PC-3 (cell line): ENCODE data around the gene SLC25A21. TPM values are rescaled to one million over a fixed set of nuclear protein-coding genes. Genes with fewer than 3 reads are reported as not detected.

Experiments
- ATAC-seq: fragments of 200-7000 bp; cut with Tn5 transposase; 2 replicates; pipeline ENCODE4 v1.9.1; 2020; ENCODE audit warnings: mild to moderate bottlenecking, moderate library complexity
- BruUV-seq: library from RNA; stranded (reverse); fragments of 400-500 nt; replicated peaks from 2 replicates; lab custom pipeline; 2021; lab: Mats Ljungman, UMichigan
- CTCF ChIA-PET: fragments of 300-600 bp; sonication (Branson Sonifier 250); formaldehyde crosslinking; loops from one replicate; lab custom pipeline; 2022; ENCODE audit warnings: antibody characterized with exemption; lab: Charles Lee
- POLR2A ChIA-PET: fragments of 300-600 bp; sonication (Branson Sonifier 250); formaldehyde crosslinking; loops from one replicate; lab custom pipeline; 2022; ENCODE audit warnings: antibody characterized with exemption; ENCODE audit not compliant: unreplicated experiment; lab: Charles Lee
- DNase-seq: peaks from one replicate; pipeline ENCODE4 v3.0.0-alpha.2; 2015
- H2AFZ ChIP-seq: fragments of 300-600 bp; sonication (generic); 2 replicates; pipeline ENCODE4 v1.6.0; 2016; ENCODE audit warnings: antibody characterized with exemption, low read length
- H3F3A ChIP-seq: fragments of 300-600 bp; sonication (generic); one replicate; pipeline ENCODE4 v1.6.0; 2017; ENCODE audit warnings: antibody characterized with exemption, low read length, control low read depth, mild to moderate bottlenecking; ENCODE audit not compliant: unreplicated experiment
- H3K27ac ChIP-seq: fragments of 300-600 bp; sonication (generic); 2 replicates; pipeline ENCODE4 v1.5.1; 2016; ENCODE audit warnings: mild to moderate bottlenecking, low read length
- H3K27me3 ChIP-seq: fragments of 300-600 bp; sonication (generic); 2 replicates; pipeline ENCODE4 v1.6.1; 2016; ENCODE audit warnings: low read length, mixed read lengths
- H3K36me3 ChIP-seq: fragments of 300-600 bp; sonication (generic); 2 replicates; pipeline ENCODE4 v1.6.1; 2016; ENCODE audit warnings: low read depth, mixed run types, low read length, mixed read lengths
- H3K4me1 ChIP-seq: fragments of 300-600 bp; sonication (generic); 2 replicates; pipeline ENCODE4 v1.5.1; 2016; ENCODE audit warnings: low read length; ENCODE audit not compliant: insufficient read depth
- H3K4me2 ChIP-seq: fragments of 300-600 bp; sonication (generic); 2 replicates; pipeline ENCODE4 v1.6.0; 2016; ENCODE audit warnings: low read length
- H3K4me3 ChIP-seq: fragments of 300-600 bp; sonication (generic); 2 replicates; pipeline ENCODE4 v1.5.1; 2016; ENCODE audit warnings: mild to moderate bottlenecking, low read length, mixed read lengths
- H3K79me2 ChIP-seq: fragments of 300-600 bp; sonication (generic); 2 replicates; pipeline ENCODE4 v1.6.1; 2017; ENCODE audit warnings: low read length, mixed read lengths
- H3K9ac ChIP-seq: fragments of 300-600 bp; sonication (generic); 2 replicates; pipeline ENCODE4 v1.6.0; 2016; ENCODE audit warnings: mild to moderate bottlenecking, low read length
- H3K9me2 ChIP-seq: fragments of 300-600 bp; sonication (generic); replicated peaks from 2 replicates; pipeline ENCODE4 v1.6.1; 2016; ENCODE audit warnings: mixed run types, low read length, mixed read lengths
- H3K9me3 ChIP-seq: fragments of 300-600 bp; sonication (generic); 2 replicates; pipeline ENCODE4 v1.6.1; 2016; ENCODE audit warnings: low read length, mixed read lengths
- H4K20me1 ChIP-seq: fragments of 300-600 bp; sonication (generic); 2 replicates; pipeline ENCODE4 v1.6.1; 2016; ENCODE audit warnings: low read length, mixed read lengths
- CTCF ChIP-seq: fragments of 300-600 bp; sonication (generic); conservative IDR thresholded peaks from 2 replicates; pipeline ENCODE4 v1.5.1; 2017; ENCODE audit warnings: antibody characterized with exemption, low read depth, mild to moderate bottlenecking, low read length
- EZH2 ChIP-seq: fragments of 300-600 bp; sonication (generic); IDR thresholded peaks from one replicate; pipeline ENCODE4 v1.6.1; 2017; ENCODE audit warnings: antibody characterized with exemption, mild to moderate bottlenecking, low read length; ENCODE audit not compliant: unreplicated experiment
- EZH2phosphoT487 ChIP-seq: fragments of 300-600 bp; sonication (generic); IDR thresholded peaks from 2 replicates; pipeline ENCODE4 v1.6.1; 2018; ENCODE audit warnings: mild to moderate bottlenecking, antibody characterized with exemption, low read length, borderline replicate concordance
- intact Hi-C: fragments of 100-400 bp; cut with micrococcal nuclease; formaldehyde crosslinking; loops from 2 replicates; pipeline ENCODE4 v1.9.0; 2023
- total RNA-seq: library from RNA; depleted of rRNA; stranded (reverse); fragments of >200 nt; gene quantifications from 2 replicates; pipeline ENCODE4 v1.2.3, GENCODE V29; 2014

The SLC25A21 gene
- total RNA-seq, 1 experiment from 2014 or later: 0.87 TPM

GRCh38 chr14:36751920-36752319 is 420.5 kb downstream of the SLC25A21 start:
- CTCF ChIA-PET: interaction anchor here (0.6 kb wide), 1 partner anchor 186 kb away, joined by 3 read pairs; no protein-coding TSS in a partner anchor
- no TSS peak for BruUV-seq
- H3K9me2 ChIP-seq: no peaks in the 10 kb centered on the region

GRCh38 chr14:36751106-36751505 is 421.3 kb downstream of the SLC25A21 start:
- Histone ChIP-seq H2AFZ (no peak overlapping the region), H3K4me2 (peak overlapping the region; percentile 41), H3K9me2 (no peaks in the 10 kb centered on the region), H3K27ac (no peak overlapping the region), H4K20me1 (no peaks in the 10 kb centered on the region), H3K36me3 (no peaks in the 10 kb centered on the region), H3K79me2 (no peaks in the 10 kb centered on the region), H3K9ac (no peak overlapping the region), H3K4me3 (no peak overlapping the region), H3K4me1 (peaks cover 18% of the 10 kb centered on the region), H3F3A (no peaks in the 10 kb centered on the region), H3K9me3 (no peaks in the 10 kb centered on the region), H3K27me3 (no peaks in the 10 kb centered on the region)
- ChIA-PET CTCF (no interaction called here), POLR2A (no interaction called here)
- peak; percentile 68 for ATAC-seq
- no TSS peak for BruUV-seq
- peak; percentile 72 for DNase-seq
- intact Hi-C loops: no loop called here
- TF ChIP-seq EZH2 (no peak), EZH2phosphoT487 (no peak), CTCF (no peak)

More at GRCh38 chr14:36751920-36752319, 420.5 kb downstream of the SLC25A21 start:
- Histone ChIP-seq H3K9ac (no peak overlapping the region), H3F3A (no peaks in the 10 kb centered on the region), H3K4me3 (no peak overlapping the region), H2AFZ (no peak overlapping the region), H3K79me2 (no peaks in the 10 kb centered on the region), H3K4me2 (0 out of 2 replicates have a peak overlapping the region, but pooled peaks have one; percentile 41), H3K4me1 (peaks cover 18% of the 10 kb centered on the region), H3K27me3 (no peaks in the 10 kb centered on the region), H4K20me1 (no peaks in the 10 kb centered on the region), H3K27ac (no peak overlapping the region), H3K9me3 (no peaks in the 10 kb centered on the region), H3K36me3 (no peaks in the 10 kb centered on the region)
- DNase-seq (peak; percentile 58), ATAC-seq (peak; percentile 51)
- intact Hi-C loops: loop anchor here (1.0 kb wide), 1 partner anchor 190 kb away; no protein-coding TSS in a partner anchor
- POLR2A ChIA-PET: no interaction called here
- TF ChIP-seq CTCF: no peak
- TF ChIP-seq EZH2phosphoT487: no peak
- TF ChIP-seq EZH2: no peak

DNA sequence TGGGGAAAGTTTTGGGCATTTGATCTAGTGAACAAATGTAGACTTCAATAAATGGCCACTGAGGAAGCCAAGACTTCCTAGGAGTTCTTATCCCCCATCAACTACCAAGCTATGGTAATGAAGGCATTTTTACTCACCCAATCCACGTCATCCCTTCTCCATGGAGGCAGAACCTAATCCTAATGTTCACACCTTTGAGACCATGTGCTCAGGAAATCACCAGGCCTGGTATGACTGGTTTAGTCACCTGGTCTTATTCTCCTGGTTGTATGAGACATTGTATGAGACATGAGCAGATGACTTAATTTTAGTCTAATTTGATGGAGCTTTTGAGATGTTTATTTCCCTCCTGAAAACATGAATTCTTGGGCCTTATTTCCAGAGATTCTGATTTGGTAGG is 422.2 kb downstream of the SLC25A21 start:
- ATAC-seq (no peak), DNase-seq (no peak)
- Histone ChIP-seq H3F3A (no peaks in the 10 kb centered on the region), H3K4me3 (no peak overlapping the region), H3K9me3 (no peaks in the 10 kb centered on the region), H3K27me3 (no peaks in the 10 kb centered on the region), H3K4me1 (peaks cover 18% of the 10 kb centered on the region), H3K4me2 (no peak overlapping the region), H3K27ac (no peak overlapping the region), H2AFZ (no peak overlapping the region), H3K79me2 (no peaks in the 10 kb centered on the region), H3K9ac (no peak overlapping the region), H3K36me3 (no peaks in the 10 kb centered on the region), H3K9me2 (no peaks in the 10 kb centered on the region), H4K20me1 (no peaks in the 10 kb centered on the region)
- CTCF ChIA-PET: no interaction called here
- no TSS peak for BruUV-seq
- no peak for TF ChIP-seq EZH2
- no peak for TF ChIP-seq EZH2phosphoT487
- TF ChIP-seq CTCF: no peak
- intact Hi-C loops: no loop called here
- POLR2A ChIA-PET: no interaction called here
